GM18502 (cell line): ENCODE measurements around the gene SCG2.

Experiments
- ATAC-seq: cut with Tn5 transposase; IDR thresholded peaks from one replicate; pipeline ENCODE4 v1.9.1; 2021; ENCODE audit warnings: mild to moderate bottlenecking; ENCODE audit not compliant: unreplicated experiment, poor library complexity

Gene SCG2

GRCh38 chr2:223585666-223586065, 16.5 kb downstream of the SCG2 start:
- ATAC-seq, result no peak

DNA sequence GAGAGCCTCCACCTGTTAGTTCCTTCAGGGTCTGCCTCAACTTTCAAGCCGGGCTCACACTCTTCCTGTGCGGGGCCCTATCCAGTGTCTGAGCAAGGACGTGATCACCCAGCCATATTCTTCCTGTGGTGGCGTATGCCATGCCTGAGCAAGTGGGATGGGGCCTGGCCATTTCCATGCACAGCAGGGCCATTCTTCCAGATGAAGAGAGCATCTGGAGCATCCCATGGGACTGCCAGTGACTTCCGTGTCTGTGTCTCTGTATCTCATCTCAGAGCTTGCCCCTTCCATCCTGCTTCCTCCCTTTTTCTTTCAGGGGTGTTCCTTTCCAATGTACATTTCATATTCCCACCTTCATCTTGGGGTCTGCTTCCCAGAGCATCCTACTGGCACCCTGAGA, 20.2 kb downstream of the SCG2 start:
- no peak for ATAC-seq

- no peak for ATAC-seq
Measured at GRCh38 chr2:223580951-223581350, 21.2 kb downstream of the SCG2 start.

GRCh38 chr2:223578846-223579245, 23.3 kb downstream of the SCG2 start:
- ATAC-seq, result no peak

DNA sequence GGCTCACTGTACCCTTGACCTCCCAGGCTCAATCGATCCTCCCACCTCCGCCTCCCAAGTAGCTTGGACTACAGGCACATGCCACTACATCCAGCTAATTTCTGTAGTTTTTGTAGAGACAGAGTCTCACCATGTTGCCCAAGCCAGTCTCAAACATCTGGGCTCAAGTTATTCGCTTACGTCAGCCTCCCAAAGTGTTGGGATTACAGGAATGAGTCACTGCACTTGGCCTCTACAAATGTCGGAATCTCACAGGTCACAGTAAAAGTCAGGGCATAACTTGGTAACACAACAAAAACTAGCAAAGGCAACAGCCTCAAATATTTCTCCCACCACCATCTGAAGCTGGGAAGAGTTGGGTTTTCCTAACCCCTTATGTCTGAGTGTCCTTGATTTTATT, 25.3 kb downstream of the SCG2 start:
- ATAC-seq, result no peak

DNA sequence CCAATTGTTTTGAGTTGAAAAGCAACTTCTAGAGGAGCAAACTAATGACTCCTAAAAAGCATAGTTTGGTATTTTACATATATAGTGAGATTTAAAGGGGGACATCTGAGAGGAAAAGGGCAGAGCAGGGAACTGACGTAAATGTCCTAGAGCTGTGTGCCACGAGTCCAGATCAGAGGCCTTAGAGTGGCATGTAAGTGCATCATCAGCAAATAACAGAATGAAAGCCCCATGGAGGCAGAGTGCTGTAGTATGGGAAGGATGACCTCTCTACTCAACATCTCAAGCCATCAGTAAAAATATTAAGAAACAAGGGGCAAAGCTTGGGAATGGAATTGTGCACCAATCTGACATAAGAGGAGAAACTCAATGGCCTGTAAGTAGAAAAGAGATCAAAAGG, 31.4 kb downstream of the SCG2 start:
- ATAC-seq, result no peak

DNA sequence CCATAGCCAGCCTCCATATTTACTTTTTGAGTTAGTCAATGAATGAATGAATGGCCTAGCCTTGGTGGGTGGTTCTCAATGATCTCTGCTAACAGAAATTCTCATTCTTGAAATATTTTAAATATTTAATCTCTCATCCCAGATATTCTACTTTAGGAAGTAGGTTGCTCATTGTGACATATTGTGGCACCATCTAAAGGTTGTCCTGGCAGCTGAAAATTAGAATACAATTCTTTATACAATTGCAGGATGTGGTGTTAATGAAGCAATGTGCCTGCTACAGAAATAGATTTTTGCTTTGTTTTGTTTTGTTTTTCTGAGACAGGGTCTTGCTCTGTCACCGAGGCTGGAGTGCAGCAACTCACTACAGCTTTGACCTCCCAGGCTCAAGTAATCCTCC, 35.8 kb downstream of the SCG2 start:
- no peak for ATAC-seq

DNA sequence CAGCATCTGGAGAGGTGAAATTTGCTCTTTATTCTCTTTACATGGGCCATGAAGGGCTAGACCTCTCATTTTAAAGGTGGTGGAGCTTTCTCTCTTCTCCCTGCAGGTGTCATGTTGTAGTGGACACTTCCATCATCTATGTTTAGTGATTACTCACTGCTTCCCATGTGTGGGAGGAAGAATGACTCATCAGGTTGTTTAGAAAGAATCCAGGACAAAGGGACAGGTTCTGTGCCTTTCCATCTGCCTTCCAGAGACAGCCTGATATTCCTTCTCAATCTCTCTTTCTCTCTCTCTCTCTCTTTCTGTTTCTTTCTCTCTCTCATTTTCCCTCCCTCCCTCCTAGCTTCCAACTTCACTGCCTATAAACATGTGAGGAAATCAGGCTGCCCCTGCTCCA, 38.7 kb downstream of the SCG2 start:
- ATAC-seq, result no peak

DNA sequence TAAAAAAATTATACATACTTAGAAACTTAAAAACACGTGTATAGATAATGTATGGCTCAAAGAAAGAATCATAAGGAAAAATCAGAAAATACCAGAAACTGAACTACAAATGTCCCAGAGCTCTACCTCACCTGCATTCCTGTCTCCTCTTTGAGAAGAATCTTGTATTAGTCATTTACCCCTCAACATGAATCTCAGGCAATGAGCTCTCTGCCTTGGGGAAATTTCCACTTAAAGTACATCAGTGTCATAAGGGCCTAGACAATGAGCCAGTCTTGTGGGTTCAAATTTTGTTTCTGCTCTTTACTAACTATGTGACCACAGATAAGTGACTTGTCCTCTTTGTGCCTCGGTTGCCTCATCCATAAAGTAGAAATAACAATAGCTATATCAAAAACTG, 40.1 kb downstream of the SCG2 start:
- no peak for ATAC-seq

DNA sequence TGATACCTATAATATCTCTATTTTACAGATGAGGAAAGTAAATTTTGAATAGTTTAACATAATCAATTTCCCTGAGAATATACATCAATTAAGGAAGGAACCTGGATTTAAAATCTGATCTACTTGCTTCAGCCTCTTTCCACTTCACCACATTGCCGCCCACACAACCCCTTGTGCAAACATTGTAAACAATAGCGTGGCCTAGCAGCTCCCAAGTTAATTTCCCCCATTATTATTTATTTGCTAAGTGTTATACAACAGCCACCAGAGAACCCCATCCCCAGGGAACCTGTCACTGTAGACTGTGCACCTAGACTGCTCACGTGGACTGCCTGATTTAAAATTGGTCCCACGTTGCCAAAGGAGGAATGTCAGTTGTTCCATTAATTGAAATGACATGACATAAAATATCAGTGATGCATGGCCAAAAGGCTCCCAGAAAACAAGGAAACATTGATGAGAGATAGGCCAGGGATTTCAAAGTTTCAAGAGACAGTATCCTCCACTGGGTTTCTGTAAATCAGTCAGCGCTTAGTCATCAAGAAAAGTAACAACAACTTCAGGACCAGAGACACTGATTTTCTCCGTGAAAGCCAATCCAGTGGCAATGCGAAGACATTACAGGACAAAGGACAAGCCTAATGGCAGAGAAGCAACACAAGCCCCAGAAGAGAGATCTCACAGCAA, 41.3 kb downstream of the SCG2 start:
- ATAC-seq, result no peak

DNA sequence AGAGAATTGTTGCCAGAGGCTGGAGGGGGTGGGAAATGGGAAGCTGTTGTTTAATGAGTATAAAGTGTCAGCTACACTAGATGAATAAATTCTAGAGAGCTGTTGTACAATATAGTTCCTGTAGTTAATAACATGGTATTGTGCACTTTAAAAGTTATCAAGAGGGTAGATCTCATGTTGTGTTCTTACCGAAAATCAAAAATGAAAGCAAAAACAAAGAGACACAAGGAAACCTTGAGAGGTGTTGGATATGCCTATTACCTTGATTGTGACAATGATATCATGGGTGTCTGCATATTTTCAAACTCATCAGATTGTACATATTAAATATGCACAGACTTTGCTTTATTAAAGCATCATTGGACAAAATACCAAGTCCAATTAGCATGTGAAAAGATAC, 43.2 kb downstream of the SCG2 start:
- ATAC-seq, result no peak

GRCh38 chr2:223554923-223555322, 47.2 kb downstream of the SCG2 start:
- ATAC-seq, result no peak

DNA sequence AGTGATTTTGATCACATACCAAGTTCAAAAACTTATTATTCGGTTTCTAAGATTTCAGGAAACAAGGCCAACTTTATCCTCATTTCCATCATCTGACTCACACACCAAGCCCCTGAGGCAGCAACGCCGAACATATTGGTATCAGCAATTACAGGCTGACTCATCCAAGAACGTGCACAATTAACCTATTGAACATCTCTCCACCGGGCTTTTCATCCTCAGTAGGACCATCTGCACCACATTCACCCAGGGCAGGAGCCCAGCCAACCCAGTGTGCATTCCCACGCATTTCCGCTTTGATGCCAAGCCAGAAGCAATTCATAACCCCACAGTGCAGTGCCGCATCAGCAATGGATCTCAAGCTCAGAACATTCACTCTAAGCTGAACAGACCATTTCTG, 52.9 kb downstream of the SCG2 start:
- no peak for ATAC-seq

- no peak for ATAC-seq
Measured at GRCh38 chr2:223548194-223548593, 54.0 kb downstream of the SCG2 start.
